ENCODE data around the gene NFKBIE. TPM values are rescaled to one million over a fixed set of nuclear protein-coding genes. Genes with fewer than 3 reads are reported as not detected.

Gene NFKBIE
- total RNA-seq, 1 experiment from 2014 or later: 9.7 TPM

DNA sequence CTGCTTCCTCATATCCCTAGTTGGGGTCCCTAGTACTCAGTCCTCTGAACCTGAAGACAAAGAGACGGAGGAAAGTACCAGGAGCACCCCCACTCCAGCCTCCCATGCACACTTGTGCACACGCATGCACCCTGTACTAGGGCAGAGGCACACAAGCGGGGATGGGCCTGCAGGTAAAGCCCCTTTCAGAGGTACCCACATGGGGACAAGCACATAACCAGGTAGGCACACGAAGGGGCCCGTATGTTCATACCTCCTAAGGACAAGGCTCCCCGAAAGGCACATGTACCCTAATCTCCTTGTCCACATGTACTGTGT lies 6.0 kb upstream of the NFKBIE start:
- Histone ChIP-seq H3K9ac (ENCODE audit: extremely low read depth, insufficient read length, low read length) (no peak overlapping the region), H3K14ac (ENCODE audit: insufficient read depth, low read length) (no peak overlapping the region), H2AFZ (ENCODE audit: low read length) (no peak overlapping the region), H3K23ac (ENCODE audit: insufficient read length, low read depth, low read length) (no peak overlapping the region), H3K18ac (ENCODE audit: insufficient read length, low read depth, low read length) (no peak overlapping the region), H3K9me3 (ENCODE audit: control insufficient read depth, low read depth, low read length) (no peaks in the 10 kb centered on the region), H4K8ac (replicated peaks; ENCODE audit: insufficient read length, low read depth, low read length) (no peak overlapping the region), H2BK5ac (ENCODE audit: insufficient read length, low read length) (no peak overlapping the region), H3K56ac (ENCODE audit: insufficient read length, low read depth, low read length) (no peak overlapping the region), H3K27ac (ENCODE audit: insufficient read length, low read depth, low read length) (no peak overlapping the region), H3K4me1 (ENCODE audit: insufficient read depth, low read length) (peaks cover 12% of the 10 kb centered on the region; the same call in 1 of the 2 replicates), H3K23me2 (ENCODE audit: insufficient read length, low read depth, low read length, poor library complexity, severe bottlenecking) (peaks cover 5% of the 10 kb centered on the region), H3K27me3 (ENCODE audit: insufficient read depth, low read length) (peaks cover 7% of the 10 kb centered on the region; the same call in 1 of the 2 replicates), H4K20me1 (ENCODE audit: control insufficient read depth, insufficient read depth, insufficient read length) (no peaks in the 10 kb centered on the region), H3K79me2 (ENCODE audit: insufficient read depth, low read length) (no peaks in the 10 kb centered on the region), H2BK120ac (ENCODE audit: low read depth, low read length, poor library complexity, severe bottlenecking) (no peak overlapping the region), H4K5ac (ENCODE audit: insufficient read length, low read depth, low read length) (no peak overlapping the region), H3K4me2 (ENCODE audit: insufficient read depth, insufficient read length, low read length) (peak overlapping the region; percentile 22), H3K79me1 (ENCODE audit: insufficient read depth, low read depth, low read length, poor library complexity, severe bottlenecking) (no peaks in the 10 kb centered on the region), H3K4ac (ENCODE audit: low read depth, low read length) (no peak overlapping the region), H3T11ph (ENCODE audit: low read length) (no peak overlapping the region), H2BK15ac (ENCODE audit: low read depth, low read length) (no peak overlapping the region), H2BK12ac (ENCODE audit: insufficient read length, low read depth, low read length) (no peak overlapping the region), H2BK20ac (ENCODE audit: low read depth, low read length, poor library complexity, severe bottlenecking) (no peak overlapping the region), H2AK5ac (ENCODE audit: insufficient read length, low read length) (no peak overlapping the region), H4K91ac (ENCODE audit: insufficient read length, low read depth, low read length) (no peak overlapping the region)
- no CpG with 5 or more reads among the region's 6 CpGs for WGBS (ENCODE audit: extremely low coverage, insufficient read length, low lambda C conversion rate)
- Mint-ChIP-seq H3K36me3 (ENCODE audit: insufficient read depth in 1 of 3, low read depth in 3 of 3) (no peaks in the 10 kb centered on the region; a peak in 1 of 7 replicates), H3K9me3 (no peaks in the 10 kb centered on the region), H3K4me1 (peaks cover 26 to 45% of the 10 kb centered on the region in 2 experiments), H3K27ac (no peak overlapping the region), H3K4me3 (peak overlapping the region; percentile 68 to 88), H3K27me3 (ENCODE audit: low read depth) (peaks cover 20% of the 10 kb centered on the region)
- DNase-seq: no peak
- TF ChIP-seq, protein P1, sequence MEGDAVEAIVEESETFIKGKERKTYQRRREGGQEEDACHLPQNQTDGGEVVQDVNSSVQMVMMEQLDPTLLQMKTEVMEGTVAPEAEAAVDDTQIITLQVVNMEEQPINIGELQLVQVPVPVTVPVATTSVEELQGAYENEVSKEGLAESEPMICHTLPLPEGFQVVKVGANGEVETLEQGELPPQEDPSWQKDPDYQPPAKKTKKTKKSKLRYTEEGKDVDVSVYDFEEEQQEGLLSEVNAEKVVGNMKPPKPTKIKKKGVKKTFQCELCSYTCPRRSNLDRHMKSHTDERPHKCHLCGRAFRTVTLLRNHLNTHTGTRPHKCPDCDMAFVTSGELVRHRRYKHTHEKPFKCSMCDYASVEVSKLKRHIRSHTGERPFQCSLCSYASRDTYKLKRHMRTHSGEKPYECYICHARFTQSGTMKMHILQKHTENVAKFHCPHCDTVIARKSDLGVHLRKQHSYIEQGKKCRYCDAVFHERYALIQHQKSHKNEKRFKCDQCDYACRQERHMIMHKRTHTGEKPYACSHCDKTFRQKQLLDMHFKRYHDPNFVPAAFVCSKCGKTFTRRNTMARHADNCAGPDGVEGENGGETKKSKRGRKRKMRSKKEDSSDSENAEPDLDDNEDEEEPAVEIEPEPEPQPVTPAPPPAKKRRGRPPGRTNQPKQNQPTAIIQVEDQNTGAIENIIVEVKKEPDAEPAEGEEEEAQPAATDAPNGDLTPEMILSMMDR (conservative IDR thresholded peaks at IDR 0.05): no peak

Measured in H9 (cell line).